Thyroid gland (tissue), 4 donors: Measurements from ENCODE around the gene BCKDHB.
"Not testable (repeated sequence)": the region's sequence is repeated elsewhere in the genome, so short reads cannot be mapped to it uniquely, and the experiment has no call there.

Source experiments
- POLR2A ChIP-seq, 2 donors: fragments of 450-650 bp; IDR thresholded peaks; one replicate each; pipeline ENCODE4 v1.6.1; 2017; ENCODE audit warnings: antibody characterized with exemption in 2 of 2, mild to moderate bottlenecking in 2 of 2, moderate library complexity in 1 of 2
- TF ChIP-seq, protein P1 (sequence below), 6 experiments: fragments of 200-600 bp in 3 of 6; fragments of 450-650 bp in 3 of 6; sonication (generic) in 3 of 6; IDR thresholded peaks; one replicate each; pipeline ENCODE4 v1.5.1; 2016 to 2019; ENCODE audit warnings: antibody characterized with exemption in 6 of 6, mild to moderate bottlenecking in 2 of 6, inconsistent platforms in 1 of 6, moderate library complexity in 1 of 6

DNA sequence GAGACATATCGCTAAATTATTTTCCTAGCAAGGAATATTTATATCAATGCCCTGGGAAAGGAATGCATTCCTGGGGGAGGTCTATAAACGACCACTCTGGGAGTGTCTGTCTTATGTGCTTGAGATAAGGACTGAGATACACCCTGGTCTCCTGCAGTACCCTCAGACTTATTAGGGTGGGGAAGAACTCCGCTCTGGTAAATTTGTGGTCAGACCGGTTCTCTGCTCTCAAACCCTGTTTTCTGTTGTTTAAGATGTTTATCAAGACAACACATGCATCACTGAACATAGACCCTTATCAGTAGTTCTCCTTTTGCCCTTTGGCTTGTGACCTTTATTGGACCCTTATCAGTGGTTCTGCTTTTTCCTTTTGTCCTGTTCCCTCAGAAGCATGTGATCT is 188.1 kb downstream of the BCKDHB start:
- not testable (repeated sequence) for TF ChIP-seq POLR2A (IDR thresholded peaks at IDR 0.05)
- TF ChIP-seq, protein P1, sequence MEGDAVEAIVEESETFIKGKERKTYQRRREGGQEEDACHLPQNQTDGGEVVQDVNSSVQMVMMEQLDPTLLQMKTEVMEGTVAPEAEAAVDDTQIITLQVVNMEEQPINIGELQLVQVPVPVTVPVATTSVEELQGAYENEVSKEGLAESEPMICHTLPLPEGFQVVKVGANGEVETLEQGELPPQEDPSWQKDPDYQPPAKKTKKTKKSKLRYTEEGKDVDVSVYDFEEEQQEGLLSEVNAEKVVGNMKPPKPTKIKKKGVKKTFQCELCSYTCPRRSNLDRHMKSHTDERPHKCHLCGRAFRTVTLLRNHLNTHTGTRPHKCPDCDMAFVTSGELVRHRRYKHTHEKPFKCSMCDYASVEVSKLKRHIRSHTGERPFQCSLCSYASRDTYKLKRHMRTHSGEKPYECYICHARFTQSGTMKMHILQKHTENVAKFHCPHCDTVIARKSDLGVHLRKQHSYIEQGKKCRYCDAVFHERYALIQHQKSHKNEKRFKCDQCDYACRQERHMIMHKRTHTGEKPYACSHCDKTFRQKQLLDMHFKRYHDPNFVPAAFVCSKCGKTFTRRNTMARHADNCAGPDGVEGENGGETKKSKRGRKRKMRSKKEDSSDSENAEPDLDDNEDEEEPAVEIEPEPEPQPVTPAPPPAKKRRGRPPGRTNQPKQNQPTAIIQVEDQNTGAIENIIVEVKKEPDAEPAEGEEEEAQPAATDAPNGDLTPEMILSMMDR (IDR thresholded peaks at IDR 0.05) = not testable (repeated sequence)
